Measurements from ENCODE around the gene ZAR1.
A peak's percentile ranks its signal among the peaks of the same experiment; 100 is the strongest.

The ZAR1 gene

DNA sequence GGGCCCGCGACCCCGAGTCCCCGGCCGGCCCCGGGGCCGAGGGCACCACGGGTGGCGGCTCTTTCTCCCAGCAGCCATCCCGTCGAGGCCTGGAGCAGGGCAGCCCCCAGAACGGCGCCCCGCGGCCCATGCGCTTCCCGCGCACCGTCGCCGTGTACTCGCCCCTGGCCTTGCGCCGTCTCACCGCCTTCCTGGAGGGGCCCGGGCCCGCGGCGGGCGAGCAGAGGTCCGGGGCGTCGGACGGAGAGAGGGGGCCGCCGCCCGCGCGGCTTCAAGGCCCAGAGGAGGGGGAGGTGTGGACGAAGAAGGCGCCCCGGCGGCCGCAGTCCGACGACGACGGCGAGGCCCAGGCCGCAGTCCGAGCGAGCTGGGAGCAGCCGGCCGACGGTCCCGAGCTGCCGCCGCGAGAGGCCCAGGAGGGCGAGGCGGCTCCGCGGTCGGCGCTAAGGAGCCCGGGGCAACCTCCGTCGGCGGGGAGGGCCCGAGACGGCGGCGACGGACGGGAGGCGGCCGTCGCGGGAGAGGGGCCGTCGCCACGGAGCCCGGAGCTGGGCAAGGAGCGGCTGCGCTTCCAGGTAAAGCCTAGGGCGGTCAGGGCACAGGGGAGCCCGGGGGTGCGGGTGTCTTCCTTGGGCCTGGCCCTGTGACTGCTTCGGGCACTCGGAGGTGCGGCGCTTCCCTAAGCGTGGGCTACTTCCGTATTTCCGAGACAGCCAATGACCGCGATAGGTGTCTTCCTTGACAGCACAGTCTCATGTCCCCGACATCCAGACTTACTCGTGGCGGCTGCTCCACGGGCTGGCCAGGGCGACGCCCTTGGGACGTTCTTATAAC is 845 bp downstream of the ZAR1 start:
- DNase-seq (ENCODE audit: low read depth) = no peak

DNA sequence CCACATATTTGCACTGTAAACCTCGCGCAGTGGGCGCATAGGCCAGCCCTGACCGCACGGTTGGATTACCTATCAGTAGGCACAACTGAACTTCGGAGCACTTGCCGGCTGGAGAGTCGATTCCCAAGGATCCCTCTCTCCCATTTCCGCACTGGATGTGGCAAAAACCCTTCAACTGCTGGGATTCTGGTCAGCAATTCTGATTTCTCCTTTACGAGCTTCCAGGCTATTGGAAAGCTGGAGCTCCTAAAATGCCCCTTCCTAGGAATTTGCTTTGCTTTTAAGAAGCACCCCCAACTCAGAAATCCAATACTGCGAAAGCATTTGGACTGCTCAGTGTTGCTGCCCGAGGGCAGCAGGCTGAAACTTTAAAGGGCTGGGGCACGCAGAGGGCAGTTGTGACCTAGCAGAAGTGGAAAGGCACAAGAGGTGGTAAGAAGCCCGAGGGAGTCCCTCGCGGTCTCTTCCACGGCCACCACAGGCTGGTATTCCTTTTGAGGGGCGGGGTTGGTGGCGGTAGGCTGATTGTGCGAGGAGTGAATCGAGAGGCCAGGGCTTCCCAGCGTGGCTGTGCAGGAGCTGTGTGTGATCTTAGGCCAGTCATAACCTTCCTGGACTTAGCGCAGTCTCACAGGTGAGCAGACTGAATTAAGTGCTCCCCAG is 1.6 kb downstream of the ZAR1 start:
- DNase-seq (ENCODE audit: low read depth) = no peak

DNA sequence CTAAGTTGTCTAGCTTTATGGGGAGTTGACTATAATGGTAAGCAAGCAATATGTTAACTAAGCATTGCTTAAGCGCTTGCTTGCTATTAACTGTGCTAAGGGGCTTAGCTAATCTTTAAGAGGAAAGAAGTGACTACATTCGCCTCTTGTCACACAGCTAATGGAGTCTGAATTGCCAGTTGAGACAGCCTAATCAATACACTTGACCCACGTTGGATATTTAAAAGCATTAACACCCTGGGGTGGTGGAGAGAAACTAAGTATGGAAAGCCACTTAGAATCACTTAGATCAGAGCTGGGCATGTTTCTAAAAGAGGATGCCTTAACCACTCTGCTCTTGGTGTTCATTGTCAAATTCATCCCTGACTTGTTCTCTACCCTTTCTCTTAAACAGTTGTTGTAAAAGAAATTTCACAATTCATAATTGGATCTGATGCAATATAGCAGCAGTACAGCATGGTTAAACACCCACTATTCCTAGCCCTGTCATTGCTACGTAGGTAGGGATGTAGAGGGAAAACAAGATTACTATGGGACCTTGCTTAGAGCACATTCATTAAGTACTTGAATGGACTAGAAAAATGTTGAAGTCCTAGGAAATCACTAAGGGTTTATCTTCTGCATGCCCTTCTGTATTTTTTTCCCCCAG is 3.5 kb downstream of the ZAR1 start:
- DNase-seq (ENCODE audit: low read depth) = no peak

DNA sequence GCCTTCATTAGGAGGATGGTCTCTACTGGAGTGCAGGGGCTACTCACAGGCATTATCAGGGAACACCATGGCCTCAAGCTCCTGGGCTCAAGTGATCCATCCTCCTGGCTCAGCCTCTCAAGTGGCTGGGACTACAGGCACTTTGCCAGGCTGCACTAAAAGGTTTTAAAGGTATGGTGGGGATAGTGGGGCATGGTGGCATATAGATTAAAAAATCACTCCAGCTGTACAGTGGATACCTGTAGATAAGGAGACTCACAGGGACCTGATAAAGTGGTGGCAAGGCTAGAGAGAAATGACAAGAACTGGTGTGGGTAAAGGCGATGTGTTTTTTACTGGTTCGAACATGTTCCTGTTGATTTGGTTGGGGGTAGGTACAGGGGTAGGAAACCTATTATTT is 5.9 kb downstream of the ZAR1 start:
- DNase-seq (ENCODE audit: low read depth) = no peak

DNA sequence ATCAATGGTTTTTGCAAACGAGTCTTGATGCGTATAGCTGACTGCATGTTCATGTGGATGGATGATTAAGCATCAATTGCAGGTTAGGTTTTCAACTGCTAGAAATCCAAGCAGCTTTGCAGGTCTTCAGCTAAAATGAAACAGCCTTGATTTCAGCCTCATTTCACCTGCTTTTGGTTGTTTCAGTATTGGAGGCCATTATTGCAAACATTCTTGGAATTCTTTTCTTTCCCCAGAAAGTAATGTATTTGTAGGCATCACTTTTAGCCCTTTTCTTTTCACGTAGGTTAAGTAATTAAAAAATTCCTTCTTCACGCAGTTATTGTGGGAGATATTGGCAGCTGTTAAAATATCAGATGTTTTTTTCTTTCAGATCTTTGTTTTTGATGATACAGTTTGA is 8.8 kb downstream of the ZAR1 start:
- DNase-seq (ENCODE audit: low read depth) = no peak

DNA sequence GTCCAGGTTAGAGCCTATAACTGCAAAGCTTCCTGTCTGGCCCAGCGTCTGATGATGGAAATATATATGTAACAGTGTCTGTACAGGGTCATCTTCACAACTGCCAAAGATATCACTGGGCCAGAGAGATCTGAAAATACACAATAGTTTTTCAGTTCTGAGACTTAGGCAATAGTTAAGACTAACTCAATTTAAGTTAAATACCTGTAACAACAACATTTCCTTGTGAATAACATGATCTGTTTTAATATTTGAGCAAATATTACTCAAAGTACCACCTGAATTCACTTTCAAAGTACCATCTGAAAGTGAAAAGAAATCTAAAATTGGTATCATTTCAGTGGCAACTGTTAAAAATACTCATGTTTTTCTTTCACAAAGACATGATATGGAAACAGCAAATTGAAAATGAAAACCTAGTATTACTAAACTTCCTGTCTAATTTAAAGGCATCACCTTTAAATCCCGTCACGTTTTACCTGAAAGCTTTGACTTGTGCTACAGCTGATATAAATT is 9.6 kb downstream of the ZAR1 start:
- no peak for DNase-seq (ENCODE audit: low read depth)

DNA sequence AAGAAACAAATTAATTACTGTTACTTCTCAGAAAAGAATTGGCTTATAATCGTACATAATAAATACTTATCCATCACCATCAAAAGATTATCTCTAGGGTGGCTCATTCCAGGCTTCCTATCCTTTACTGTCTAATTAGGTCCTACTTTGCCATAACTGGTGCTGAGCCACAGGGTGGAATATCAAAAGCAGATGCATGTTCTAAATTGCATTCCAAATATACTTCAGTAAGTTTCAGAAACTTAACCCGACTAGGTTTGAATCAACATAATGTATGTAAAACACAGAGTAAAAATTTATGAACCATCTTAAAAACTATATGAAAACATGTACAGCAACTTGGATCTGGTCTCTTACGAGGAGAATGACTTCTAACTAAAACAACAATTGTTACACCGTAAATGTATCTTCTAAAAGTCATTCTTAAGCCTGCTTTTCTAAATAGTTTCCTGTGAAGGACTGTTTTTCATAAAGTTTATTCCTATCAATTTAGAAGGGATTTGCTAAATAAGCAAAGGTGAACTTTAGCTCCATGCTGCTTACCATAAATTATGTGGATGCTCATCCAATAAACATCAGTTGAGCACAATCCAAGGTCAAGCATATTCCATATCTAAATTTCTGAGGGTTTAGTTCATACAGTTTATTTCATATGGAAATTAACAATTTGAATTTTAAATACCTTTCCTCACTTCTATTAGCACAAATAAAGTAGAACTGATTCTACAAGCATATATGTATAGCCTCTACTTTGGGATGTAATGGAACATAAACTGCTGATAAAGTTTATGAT is 13.4 kb downstream of the ZAR1 start:
- DNase-seq (ENCODE audit: low read depth) = no peak

DNA sequence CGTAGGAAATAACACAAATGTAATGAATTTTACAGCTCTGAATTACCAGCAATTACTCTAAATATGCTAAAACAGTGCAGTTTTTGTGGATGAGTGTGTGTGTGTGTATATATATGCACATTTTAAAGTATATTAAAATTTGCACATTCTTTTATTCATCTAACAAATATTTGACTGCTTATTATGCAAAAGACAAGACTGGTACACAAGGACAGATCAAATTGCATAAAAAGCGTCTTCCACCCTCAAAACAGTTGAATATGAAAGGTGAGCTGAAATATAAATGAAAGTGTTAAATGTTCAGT is 13.9 kb downstream of the ZAR1 start:
- no peak for DNase-seq (ENCODE audit: low read depth)

DNA sequence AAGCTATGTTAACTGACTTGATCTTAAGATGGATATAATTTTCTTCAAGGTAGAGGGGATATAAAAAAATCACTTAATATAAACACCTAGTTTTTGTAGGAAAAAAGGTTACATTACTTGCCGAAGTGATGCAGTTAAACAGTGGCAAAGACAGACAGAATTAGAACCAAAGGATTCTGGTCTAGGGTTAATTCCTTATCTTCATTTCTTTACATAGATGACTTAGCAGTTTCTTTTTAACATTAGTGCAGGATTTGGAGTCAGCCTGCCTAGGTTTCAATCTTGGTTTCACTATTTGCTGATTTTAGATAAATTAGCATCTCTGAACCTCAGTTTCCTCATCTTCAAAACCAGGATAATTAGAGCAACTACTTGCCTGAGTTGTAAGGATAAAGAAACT is 14.3 kb downstream of the ZAR1 start:
- no peak for DNase-seq (ENCODE audit: low read depth)

DNA sequence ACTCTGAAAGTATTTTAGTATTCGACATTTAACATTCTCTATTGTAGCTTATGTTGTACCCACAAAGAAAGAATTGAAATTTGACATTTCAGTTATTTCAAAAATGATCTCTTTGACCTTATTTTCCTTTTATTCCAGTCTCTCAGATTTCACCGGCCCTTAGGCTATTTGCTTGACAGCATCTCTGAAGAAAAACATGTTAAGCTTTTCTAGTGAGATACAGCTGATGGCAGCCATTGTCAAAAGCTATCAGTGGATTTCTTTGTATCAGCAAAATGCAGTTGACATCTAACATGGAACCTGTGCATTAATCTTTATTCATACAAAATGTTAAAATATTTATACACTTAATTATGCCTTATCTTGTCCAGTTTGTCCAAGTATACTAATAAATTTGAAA is 16.7 kb downstream of the ZAR1 start:
- DNase-seq (ENCODE audit: low read depth) = no peak

DNA sequence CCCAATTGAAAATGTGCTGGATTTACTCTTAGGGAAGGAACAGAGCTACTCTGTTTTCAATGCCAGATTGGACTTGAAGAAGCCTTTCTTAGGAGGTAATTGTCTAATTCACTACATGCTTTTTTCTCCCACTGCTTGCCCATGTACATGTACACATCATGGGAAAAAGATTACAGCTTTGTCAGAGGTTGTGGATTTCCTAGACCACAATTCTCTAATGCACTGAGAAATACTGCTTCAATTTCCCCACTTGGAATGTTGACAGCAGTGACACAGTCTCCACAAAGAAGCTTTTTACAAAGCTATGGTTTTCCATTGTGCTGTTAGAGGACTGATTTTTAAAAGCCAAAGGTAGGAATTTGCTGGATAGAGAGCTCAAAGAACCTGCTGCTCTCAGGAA is 19.5 kb downstream of the ZAR1 start:
- no peak for DNase-seq (ENCODE audit: low read depth)

DNA sequence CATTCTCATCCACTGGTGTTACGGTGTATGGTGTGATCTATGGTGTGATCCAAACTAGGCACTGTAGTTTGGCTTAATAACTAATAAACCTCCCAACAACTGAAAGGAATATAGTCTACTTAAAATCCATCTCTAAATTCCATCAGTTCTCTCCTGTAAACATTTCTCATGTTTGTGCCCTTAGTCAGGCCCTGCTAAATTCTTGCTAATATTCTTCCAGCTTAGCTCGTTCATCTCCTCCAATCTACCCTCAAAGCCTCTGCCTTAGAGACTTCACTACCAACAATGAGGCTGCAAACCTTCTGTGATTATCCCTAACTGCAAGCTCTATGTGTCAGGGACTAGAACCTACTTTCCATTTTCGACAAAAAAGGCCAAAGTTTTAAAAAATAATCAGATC is 28.1 kb downstream of the ZAR1 start:
- DNase-seq (ENCODE audit: low read depth) = peak; percentile 20

DNA sequence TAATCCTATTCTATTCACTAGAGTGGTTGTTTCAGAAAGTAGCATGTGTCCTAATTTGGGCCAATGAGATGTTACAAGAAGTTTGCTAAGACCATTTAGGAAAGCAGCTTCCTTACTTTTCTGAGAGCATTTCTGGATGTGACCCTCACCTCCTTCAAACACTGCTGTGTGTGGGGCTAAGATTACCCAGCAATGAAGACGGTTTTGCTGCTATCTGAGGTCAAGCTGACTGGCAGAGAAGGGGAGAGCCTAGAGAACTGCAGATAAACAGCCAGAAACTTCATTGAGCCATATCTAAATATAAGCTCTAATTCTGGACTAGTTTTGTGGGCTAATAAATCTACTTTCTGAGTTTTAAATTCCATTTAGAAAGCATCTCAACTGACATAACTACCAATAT is 36.4 kb downstream of the ZAR1 start:
- no peak for DNase-seq (ENCODE audit: low read depth)

DNA sequence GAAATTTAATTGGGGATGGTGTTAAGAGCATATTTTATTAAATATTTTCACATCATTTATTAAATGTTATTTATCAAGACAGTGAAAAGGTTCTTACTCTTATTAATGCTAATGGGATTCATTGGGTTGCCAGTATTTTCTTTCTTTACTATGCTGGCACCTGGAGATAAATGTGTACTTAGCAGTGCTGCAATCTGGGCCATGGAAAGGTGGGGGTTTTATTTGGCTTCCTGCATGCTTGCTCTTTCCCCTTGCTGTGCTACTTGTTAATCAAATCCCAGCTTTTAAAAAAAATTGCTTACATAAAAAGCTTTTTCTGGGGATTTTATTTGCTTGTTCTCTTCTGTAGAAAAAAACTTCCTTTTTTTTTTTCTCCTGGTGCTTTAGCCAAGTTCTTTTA is 48.3 kb downstream of the ZAR1 start:
- no peak for DNase-seq (ENCODE audit: low read depth)

DNA sequence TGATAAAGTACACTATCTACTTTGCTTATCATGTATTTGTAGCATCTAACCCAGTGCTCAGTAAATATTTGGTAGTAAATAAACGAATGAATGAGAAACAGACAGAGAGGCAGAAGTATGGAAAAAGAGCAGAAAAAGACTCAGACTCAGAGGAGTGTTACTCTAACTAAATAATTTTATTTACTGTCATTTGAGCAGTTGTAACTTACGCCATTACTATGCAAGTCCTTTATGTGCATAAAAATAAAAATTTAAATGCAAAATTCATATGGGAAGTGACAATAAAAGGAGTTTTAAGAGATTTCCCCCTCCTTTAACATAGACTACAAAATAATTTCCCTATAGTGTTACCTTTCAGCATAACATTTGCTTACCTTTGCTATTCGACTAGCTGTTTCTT is 49.5 kb downstream of the ZAR1 start:
- DNase-seq (ENCODE audit: low read depth) = no peak

DNA sequence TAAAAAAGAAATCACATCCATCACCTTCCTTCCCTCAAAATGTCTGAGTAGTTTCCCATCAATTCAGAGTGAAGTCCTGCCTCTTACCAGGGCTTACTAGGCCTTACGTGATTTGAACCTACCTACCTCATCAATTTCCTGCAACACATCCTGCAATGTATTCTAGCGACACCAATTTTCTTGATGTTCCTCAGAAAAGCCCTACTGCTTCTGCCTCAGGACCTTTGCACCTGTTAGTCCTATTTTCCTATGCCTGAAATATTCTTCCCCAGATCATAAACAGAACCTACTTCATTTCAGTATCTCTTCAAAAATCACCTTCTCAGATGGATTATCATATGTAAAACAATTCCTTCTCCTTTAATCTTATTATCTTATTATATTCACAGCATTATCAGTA is 52.8 kb downstream of the ZAR1 start:
- DNase-seq (ENCODE audit: low read depth) = no peak

DNA sequence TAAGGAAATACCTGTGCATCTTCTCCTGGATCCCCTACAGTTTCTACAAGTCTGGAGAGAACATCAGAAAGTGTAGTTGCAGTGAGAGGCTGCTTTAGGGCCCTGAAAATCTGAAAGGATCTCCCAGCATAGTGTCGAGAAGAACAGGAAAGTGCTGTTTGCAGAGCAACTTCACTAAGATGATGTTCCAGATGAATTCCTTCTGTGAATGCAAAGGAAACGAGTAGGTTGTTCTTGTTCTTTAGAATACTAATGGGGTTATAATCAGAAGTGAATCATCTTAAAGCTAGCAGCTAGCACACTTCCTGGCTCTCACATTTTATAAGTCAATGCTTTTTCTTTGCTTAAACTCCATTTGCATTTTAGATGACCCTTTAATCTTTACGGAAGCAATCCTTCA is 53.7 kb downstream of the ZAR1 start:
- peak; percentile 24 for DNase-seq (ENCODE audit: low read depth)

Measured in iris pigment epithelial cell (primary cell).